Epidermal melanocyte (primary cell): ENCODE data around the gene MEGF8.

ENCODE experiments used
- DNase-seq: peaks from one replicate; pipeline ENCODE4 v3.0.0; 2011; ENCODE audit warnings: low spot score; ENCODE audit not compliant: insufficient read length

Gene MEGF8

DNA sequence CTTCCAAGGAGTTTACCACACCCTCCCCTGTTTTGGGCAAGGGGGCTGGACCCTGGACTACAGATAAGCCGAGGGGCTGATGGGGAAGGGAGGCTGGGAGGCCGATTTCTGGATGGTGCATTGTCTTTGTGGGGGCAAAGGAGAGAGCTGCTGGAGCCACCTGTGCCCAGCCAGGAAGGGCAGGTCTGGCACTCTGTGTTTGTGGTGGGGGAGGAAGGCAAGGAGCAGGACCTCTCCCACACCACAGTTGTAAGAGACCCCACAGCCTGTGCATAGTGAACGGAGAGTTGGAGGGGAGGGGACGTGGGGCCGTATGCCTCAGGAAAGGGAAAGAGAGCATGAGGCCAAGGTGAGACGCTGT, 39.5 kb upstream of the MEGF8 start:
- no peak for DNase-seq

DNA sequence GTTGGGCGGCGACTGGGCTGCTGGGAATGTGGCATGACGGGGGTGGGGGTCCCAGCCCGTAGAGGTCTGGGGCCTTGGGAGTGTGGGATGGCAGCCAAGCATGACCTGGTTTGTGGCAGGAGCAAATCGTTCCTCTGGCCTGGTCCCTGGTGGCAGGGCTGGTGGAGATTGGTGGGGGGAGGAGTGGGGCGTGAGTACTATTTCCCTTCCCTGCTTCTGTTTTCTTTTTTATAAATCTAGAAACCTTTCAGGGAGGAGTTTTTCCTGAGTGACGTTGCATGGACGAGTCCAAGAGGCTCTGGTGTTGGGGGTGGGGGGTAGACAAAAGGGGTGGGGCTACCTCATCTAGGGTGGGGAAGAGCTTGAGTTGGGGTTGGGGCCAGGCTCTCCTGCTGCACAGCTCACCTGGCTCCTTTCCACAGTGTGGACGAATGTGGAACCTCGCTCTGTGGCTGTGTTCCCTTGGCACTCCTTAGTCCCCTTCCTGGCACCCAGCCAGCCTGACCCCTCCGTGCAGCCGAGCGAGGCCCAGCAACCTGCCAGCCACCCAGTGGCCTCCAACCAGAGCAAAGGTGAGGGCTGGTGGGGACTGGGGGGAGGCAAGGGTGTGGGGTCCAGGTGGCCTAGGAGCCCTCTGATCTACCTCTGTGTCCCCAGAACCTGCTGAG, 39.0 kb upstream of the MEGF8 start:
- DNase-seq = no peak

DNA sequence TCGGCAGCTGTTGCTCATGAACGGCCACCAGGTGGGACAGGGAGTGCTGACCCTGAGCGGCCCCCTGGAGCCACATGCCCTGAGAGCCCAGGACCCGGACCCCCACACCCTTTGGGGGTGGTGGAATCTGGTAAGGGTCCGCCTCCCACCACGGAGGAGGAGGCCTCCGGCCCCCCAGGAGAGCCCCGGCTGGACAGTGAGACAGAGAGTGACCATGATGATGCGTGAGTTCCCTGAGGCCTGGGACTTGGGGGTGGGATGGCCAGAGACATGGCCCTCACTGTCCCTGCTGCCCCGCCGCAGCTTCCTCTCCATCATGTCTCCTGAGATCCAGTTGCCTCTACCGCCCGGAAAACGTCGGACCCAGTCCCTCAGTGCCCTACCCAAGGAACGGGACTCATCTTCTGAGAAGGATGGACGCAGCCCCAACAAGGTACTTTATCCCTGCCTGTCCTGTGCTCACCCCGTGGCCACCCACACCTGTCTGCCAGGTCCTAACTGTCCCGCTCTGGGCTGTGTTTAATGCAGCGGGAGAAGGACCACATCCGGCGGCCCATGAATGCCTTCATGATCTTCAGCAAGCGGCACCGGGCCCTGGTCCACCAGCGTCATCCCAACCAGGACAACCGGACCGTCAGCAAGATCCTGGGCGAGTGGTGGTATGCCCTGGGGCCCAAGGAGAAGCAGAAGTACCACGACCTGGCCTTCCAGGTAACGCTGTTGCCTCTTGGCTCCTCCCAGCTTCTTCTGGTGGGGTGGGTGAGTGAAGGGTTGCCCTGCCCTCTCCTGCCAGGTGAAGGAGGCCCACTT, 38.2 kb upstream of the MEGF8 start:
- no peak for DNase-seq

DNA sequence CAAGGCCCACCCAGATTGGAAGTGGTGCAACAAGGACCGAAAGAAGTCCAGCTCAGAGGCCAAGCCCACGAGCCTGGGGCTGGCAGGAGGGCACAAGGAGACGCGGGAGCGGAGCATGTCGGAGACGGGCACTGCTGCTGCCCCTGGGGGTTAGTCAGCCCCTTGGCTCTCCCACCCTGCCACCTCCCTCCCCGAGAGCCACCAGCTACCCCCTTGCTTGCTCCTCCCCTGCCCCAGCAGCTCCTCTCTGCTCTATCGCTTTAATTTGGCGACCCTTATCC, 37.7 kb upstream of the MEGF8 start:
- DNase-seq = no peak

DNA sequence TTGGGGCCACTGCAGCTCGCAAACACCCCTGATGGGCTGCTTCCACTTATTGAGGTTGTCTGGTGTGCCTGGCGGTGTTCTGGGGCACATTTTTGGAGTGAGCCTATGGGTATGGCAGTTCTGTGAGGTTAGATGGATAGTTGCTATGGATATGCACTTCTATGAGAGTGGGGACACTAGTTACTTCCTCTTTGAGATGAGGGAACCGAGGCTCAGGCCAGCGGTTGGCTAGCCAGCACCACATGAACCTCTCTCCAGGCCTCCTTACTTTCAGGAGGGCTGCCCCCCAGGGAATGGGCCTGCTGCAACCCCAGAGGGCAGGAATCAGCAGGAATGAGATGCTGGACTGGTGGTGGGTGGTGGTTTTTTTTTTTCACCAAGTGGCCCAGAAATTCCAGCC, 37.0 kb upstream of the MEGF8 start:
- no peak for DNase-seq

DNA sequence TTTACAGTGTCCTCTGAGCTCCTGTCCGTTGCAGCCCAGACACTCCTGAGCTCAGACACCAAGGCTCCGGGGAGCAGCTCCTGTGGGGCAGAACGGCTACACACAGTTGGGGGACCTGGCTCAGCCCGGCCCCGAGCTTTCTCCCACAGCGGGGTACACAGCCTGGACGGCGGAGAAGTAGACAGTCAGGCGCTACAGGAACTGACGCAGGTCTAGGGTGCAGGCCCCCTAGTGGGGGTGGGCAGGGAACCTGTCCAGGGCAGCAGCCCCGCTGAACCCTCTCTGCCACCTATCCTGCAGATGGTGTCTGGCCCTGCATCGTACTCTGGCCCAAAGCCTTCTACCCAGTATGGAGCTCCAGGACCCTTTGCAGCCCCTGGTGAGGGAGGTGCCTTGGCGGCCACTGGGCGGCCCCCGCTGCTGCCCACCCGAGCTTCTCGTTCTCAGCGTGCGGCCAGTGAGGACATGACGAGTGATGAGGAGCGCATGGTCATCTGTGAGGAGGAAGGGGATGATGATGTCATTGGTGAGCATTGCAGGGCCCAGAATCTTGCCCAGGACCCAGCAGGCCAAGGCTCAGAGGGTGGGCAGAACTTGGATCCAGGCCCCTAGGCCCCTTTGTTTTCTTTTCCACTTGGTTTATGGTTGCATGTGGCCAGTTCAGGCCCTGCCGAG, 36.4 kb upstream of the MEGF8 start:
- DNase-seq = no peak

DNA sequence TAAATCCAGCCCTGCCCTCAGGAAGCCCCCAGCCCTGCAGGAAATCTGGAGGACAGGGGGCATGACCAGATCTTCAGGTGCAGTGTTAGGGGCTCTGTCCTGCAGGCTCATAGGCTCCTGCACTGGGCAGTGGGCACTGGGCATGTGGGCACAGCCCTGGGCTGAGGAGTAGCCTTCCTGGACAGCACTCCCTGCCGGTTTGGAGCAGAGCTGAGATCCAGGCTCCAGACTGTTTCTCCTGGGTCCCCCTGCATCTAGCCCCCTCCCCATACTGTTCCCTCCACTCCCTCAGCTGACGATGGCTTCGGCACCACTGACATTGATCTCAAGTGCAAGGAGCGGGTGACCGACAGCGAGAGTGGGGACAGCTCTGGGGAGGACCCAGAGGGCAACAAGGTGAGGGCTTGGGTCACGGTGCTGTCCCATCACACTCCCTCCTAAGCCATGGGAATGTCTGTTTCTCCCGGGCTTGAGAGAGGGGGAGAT, 35.8 kb upstream of the MEGF8 start:
- DNase-seq = no peak

DNA sequence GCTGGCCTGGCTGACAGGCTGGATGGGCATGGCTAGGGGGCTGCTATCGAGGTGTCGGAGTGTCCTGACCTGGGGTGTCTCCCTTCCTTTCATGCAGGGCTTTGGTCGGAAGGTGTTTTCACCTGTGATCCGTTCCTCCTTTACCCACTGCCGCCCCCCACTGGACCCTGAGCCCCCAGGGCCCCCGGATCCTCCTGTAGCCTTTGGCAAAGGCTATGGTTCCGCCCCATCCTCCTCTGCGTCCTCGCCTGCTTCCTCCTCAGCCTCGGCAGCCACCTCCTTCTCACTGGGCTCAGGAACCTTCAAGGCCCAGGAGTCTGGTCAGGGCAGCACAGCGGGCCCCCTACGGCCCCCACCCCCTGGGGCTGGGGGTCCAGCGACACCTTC, 35.3 kb upstream of the MEGF8 start:
- DNase-seq = no peak

DNA sequence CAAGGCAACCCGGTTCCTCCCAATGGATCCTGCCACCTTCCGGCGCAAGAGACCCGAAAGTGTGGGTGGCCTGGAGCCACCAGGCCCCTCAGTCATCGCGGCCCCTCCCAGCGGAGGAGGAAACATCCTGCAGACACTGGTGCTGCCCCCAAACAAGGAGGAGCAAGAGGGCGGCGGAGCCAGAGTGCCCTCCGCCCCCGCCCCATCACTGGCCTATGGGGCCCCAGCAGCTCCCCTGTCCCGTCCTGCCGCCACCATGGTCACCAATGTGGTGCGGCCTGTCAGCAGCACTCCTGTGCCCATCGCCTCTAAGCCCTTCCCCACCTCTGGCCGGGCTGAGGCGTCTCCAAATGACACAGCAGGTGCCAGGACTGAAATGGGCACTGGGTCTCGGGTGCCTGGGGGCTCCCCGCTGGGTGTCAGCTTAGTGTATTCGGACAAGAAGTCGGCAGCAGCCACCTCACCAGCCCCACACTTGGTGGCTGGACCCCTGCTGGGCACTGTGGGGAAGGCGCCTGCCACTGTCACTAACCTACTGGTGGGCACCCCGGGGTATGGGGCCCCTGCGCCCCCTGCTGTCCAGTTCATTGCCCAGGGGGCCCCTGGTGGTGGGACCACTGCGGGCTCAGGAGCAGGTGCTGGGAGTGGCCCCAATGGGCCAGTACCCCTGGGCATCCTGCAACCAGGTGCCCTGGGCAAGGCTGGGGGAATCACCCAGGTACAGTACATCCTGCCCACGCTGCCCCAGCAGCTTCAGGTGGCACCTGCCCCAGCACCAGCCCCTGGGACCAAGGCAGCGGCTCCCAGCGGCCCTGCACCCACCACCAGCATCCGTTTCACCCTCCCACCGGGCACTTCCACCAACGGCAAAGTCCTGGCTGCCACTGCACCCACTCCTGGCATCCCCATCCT, 34.7 kb upstream of the MEGF8 start:
- no peak for DNase-seq

DNA sequence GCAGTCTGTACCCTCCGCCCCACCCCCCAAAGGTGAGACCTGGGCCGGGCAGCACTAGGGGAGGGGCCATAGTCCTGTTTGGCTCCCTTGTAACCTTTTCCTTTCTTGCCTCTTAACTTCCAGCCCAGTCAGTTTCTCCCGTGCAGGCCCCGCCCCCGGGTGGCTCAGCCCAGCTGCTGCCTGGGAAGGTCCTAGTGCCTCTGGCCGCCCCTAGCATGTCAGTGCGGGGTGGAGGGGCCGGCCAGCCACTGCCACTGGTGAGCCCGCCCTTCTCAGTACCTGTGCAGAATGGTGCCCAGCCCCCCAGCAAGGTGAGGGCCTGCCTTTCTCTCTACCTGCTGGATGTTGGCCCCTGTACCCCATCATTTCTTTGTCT, 34.0 kb upstream of the MEGF8 start:
- DNase-seq = no peak

DNA sequence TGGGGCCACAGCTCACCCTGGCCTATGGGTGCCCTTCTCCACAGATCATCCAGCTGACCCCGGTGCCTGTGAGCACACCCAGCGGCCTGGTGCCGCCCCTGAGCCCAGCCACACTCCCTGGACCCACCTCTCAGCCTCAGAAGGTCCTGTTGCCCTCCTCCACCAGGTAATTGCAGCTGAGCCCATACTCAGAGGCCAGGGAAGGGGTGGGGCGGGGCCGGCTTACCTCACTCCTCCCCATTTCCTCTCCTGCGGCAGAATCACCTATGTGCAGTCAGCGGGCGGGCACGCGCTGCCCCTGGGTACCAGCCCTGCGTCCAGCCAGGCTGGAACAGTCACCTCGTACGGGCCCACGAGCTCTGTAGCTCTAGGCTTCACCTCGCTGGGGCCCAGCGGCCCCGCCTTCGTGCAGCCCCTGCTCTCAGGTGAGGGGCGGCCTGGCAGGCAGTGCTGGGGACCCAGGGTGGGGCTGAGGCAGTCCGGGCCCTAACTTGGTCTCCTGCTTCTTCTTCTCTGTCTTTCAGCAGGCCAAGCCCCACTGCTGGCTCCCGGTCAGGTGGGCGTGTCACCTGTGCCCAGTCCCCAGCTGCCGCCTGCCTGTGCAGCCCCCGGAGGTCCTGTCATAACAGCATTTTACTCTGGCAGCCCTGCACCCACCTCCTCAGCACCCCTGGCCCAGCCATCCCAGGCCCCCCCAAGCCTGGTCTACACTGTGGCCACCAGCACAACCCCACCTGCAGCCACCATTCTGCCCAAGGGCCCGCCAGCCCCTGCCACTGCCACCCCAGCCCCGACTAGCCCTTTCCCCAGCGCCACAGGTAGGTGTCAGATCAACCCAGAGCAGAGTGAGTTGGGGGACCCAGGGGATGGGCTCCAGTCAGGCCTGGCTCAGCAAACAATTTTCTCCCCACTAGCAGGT, 33.1 kb upstream of the MEGF8 start:
- no peak for DNase-seq

DNA sequence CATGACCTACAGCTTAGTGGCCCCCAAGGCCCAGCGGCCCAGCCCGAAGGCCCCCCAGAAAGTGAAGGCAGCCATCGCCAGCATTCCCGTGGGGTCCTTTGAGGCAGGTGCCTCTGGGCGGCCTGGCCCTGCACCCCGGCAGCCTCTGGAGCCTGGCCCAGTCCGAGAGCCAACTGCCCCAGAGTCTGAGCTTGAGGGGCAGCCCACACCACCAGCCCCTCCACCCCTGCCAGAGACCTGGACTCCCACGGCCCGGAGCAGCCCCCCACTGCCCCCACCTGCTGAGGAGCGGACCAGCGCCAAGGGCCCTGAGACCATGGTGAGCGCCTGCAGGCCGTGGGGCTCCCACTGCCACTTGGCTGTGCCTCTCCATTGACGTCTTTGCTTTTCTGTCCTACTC, 32.5 kb upstream of the MEGF8 start:
- DNase-seq = no peak

DNA sequence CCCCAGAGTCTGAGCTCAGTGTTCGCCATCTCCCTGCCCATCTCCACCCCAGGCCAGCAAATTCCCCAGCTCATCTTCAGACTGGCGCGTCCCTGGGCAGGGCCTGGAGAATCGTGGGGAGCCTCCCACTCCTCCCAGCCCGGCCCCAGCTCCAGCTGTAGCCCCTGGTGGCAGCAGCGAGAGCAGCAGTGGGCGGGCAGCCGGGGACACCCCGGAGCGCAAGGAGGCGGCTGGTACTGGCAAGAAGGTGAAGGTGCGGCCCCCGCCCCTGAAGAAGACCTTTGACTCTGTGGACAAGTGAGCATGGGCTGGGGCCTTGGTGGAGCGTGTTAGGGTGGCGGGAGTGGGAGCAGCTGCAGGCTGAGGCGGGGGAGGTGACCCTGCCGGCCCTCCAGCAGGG, 31.9 kb upstream of the MEGF8 start:
- no peak for DNase-seq

DNA sequence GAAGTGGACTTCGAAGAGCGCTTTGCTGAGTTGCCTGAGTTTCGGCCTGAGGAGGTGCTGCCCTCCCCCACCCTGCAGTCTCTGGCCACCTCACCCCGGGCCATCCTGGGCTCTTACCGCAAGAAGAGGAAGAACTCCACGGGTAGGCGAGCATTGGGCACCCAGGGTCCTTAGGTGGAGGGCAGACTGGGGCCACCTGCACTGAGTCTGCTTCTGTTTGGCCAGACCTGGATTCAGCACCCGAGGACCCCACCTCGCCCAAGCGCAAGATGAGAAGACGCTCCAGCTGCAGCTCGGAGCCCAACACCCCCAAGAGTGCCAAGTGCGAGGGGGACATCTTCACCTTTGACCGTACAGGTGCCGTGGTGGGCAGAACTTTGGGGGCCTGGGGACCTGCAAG, 31.5 kb upstream of the MEGF8 start:
- no peak for DNase-seq

DNA sequence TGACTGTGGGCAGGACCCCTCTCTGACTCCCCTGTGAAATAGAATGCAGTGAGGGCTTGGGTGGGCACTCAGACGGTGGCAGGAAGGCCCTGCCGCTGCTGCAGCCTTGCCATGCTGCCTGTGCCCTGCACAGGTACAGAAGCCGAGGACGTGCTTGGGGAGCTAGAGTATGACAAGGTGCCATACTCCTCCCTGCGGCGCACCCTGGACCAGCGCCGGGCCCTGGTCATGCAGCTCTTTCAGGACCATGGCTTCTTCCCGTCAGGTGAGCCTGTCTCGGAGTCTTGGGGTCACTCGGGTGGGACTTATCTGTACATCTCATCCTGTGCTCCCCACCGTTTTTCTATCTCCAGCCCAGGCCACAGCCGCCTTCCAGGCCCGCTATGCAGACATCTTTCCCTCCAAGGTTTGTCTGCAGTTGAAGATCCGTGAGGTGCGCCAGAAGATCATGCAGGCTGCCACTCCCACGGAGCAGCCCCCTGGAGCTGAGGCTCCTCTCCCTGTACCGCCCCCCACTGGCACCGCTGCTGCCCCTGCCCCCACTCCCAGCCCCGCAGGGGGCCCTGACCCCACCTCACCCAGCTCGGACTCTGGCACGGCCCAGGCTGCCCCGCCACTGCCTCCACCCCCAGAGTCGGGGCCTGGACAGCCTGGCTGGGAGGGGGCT, 30.8 kb upstream of the MEGF8 start:
- DNase-seq = no peak

DNA sequence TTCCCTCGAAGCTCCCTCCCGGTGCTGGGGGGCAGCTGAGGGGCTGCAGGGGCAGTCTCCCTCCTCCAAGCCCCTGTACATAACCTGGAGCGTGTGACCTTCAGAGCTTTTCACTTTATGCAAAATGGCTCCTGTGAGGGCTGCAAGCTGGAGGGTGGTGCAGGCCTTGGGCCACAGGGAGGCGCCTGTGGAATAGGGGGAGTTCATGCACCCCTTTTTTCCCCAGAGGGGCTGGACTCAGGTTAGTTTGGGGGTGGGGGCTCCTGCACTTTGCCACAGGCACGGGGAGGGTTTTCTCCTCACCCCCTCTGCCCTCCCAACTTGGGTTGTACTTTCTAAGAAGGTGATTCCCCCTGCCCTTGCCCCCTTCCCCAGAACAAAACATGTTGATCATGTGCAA, 30.1 kb upstream of the MEGF8 start:
- DNase-seq = no peak

DNA sequence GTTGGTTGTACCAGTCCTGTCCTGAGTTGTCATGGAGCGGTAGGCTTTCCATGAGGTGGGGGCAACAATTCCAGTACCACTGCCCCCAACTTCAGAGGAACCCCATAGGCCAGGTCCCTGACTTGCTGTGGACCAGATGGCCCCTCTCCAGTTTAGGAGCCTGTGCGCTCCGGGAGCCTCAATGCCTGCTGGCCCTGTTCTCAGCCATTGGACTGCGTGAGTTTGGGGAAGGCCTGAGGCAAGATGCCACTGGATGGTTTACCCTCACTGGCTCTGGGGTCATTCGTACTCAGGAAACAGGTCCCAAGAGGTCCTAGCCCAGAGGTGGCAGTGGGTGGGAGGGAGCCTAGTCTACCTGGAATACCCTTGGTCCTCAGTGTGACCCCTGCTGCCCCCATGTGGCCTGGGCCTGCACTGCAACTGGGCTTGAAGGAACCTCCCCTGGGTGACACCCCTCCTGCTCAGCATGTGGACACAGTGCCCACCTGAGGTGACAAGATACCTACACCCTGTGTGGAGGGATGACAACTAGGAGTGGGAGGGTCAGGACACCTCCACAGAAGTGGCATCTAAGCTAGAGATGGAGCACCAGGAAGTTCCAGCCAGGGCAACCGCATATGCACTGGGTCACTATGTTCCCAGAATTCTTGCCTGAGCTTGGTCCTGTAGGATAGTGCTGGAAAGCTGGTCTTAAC, 29.5 kb upstream of the MEGF8 start:
- peak; percentile 74 for DNase-seq

DNA sequence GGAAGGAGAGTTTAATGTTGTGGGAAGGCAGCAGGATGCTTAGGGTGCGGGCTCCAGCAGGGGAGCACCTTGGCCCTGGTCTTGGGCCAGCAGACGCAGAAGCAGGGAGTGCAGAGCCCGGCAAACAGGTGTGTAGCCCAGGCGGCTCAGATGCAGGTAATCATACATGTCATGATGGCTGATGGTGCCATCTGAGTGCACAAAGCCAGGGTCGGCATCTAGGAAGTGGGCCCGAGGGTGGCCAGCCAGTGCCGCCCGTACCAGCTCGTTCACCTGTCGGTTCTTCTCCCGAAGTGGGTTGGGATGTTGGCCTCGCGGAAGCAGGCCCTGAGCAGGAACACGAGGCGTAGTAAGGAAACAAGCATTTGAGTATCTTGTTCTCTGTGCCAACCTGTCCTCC, 28.4 kb upstream of the MEGF8 start:
- DNase-seq = no peak

DNA sequence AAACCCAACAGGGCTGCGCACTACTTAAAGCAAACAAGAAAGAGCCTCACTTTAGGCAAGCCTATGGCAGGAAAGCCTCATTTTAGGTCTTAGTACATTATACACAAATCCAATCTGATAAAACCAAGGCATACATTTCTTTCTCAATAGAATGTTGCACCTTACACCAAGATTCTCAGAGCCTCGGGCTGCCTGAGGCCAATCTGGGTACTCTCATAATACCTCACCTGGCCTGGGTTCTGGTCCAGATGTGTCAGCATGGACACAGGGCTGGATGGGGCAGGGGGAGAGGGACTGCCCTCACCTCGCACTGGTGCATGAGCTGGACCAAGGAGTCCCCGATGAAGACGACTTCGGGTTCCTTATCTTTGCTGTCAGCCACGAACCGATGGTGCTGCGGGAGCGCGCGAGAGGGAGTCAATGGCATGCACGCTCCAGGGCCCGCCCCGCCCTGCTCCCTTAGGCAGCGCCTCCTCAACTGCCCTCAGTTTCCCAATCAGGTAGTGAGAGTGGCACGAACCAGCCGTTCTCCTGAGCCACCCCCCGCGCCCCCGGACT, 23.7 kb upstream of the MEGF8 start, which contains the start of gene PRR19:
Gene PRR19, plus strand, starts transcription at position 487 of the 558 bp plus-strand sequence. CDS start 7,453 bp downstream, outside the sequence.
- no peak for DNase-seq
